NB4 (cell line): ENCODE data around the gene DCLRE1A.

Experiments
- DNase-seq: peaks from one replicate; pipeline ENCODE4 v3.0.0; 2010; ENCODE audit warnings: low read depth
- H3K4me3 ChIP-seq: one replicate; pipeline ENCODE4 v1.5.1; 2011; ENCODE audit warnings: mild to moderate bottlenecking, low read depth, low read length, moderate library complexity
- MYC ChIP-seq: IDR thresholded peaks from 2 replicates; pipeline ENCODE4 v1.6.1; 2011; ENCODE audit warnings: low read depth, low read length
- POLR2A ChIP-seq: IDR thresholded peaks from 2 replicates; pipeline ENCODE4 v1.6.1; 2011; ENCODE audit warnings: mild to moderate bottlenecking; ENCODE audit not compliant: insufficient read length; ENCODE audit errors: extremely low read depth
- TF ChIP-seq, protein P1 (sequence below): IDR thresholded peaks from one replicate; pipeline ENCODE4 v1.5.1; 2012; ENCODE audit warnings: low read depth, low read length
- TF ChIP-seq, protein P2 (sequence below): IDR thresholded peaks from 2 replicates; pipeline ENCODE4 v1.6.1; 2011; ENCODE audit warnings: low read depth, low read length

The DCLRE1A gene

DNA sequence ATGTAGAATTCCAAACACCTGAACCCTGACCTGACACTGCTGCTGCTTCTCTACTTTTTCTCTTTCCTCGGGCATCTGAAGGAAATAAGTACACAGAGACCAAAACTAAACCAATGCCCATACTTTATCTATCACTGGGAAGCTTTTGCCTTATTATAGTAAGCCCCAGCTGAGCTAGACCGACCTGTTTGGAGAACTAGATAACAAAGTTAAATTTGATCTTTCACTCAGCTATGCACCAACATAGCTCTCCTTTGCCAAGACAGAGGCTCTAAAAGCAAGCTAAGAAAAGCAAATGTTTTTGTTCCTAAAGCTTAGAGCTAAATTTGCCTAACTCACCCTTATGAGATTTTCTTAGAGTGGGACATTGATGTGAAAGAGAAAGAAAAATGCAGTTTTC is 39.7 kb upstream of the DCLRE1A start:
- H3K4me3 ChIP-seq, result no peak overlapping the region
- TF ChIP-seq, protein P1, sequence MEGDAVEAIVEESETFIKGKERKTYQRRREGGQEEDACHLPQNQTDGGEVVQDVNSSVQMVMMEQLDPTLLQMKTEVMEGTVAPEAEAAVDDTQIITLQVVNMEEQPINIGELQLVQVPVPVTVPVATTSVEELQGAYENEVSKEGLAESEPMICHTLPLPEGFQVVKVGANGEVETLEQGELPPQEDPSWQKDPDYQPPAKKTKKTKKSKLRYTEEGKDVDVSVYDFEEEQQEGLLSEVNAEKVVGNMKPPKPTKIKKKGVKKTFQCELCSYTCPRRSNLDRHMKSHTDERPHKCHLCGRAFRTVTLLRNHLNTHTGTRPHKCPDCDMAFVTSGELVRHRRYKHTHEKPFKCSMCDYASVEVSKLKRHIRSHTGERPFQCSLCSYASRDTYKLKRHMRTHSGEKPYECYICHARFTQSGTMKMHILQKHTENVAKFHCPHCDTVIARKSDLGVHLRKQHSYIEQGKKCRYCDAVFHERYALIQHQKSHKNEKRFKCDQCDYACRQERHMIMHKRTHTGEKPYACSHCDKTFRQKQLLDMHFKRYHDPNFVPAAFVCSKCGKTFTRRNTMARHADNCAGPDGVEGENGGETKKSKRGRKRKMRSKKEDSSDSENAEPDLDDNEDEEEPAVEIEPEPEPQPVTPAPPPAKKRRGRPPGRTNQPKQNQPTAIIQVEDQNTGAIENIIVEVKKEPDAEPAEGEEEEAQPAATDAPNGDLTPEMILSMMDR, result no peak
- TF ChIP-seq MYC, result no peak
- TF ChIP-seq, protein P2, sequence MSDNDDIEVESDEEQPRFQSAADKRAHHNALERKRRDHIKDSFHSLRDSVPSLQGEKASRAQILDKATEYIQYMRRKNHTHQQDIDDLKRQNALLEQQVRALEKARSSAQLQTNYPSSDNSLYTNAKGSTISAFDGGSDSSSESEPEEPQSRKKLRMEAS, result no peak
- TF ChIP-seq POLR2A, result no peak
- DNase-seq, result no peak

DNA sequence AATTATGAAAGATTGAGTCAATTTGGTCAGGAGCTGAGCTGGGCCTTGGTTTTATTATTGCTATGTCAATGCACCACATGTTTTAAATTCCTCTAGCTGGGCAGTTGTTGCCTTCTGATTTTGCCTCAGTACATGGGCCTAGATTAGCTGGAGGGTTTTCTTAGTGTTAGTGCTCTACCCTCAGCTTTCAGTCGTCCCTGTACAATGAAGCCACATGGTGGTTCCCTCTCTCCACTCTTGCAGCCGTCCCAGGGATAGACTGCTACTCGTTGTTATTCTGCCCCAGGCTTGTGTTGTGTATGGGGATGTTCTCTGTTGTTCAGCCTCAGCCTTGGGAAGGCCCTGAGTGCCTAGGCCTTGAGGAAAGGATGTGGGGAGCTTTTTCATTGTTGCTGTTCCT is 37.6 kb upstream of the DCLRE1A start:
- no peak overlapping the region for H3K4me3 ChIP-seq
- peak; percentile 15 for DNase-seq
- TF ChIP-seq, protein P2, result no peak
- no peak for TF ChIP-seq POLR2A
- TF ChIP-seq, protein P1, result no peak
- TF ChIP-seq MYC, result no peak

DNA sequence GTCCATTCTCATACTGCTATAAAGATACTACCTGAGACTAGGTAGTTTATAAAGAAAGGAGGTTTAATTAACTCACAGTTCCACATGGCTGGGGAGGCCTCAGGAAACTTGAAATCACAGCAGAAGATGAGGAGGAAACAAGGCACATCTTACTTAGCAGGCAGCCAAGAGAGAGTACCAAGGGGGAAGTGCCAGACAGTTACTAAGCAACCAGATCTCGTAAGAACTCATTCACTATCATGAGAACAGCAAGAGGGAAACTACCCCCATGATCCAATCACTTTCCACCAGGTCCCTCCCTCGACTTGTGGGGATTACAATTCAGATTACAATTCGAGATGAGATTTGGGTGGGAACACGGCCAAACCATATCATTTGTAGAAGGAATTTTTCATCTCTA is 36.9 kb upstream of the DCLRE1A start:
- DNase-seq, result peak; percentile 22
- TF ChIP-seq, protein P1, result no peak
- no peak overlapping the region for H3K4me3 ChIP-seq

DNA sequence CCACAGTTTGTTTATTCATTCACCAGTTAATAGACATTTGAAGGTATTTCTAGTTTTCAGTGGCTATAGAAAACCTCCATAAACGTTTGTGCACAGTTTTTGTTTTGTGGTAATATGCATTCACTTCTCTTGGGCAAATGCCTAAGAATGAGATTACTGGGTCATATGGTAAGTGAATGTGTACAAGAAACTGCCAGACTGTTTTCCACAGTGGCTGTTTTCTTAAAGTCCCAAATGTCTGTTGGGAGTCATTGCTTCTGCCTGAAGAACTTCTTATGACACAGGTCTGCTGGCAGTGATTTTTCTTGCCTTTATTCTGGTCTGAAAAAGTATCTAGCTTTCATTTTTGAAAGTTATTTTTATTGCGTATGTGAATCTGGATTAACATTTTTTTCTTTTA is 36.0 kb upstream of the DCLRE1A start:
- DNase-seq, result no peak
- TF ChIP-seq, protein P2, result no peak
- TF ChIP-seq MYC (no peak), POLR2A (no peak)
- TF ChIP-seq, protein P1, result no peak
- H3K4me3 ChIP-seq, result no peak overlapping the region

DNA sequence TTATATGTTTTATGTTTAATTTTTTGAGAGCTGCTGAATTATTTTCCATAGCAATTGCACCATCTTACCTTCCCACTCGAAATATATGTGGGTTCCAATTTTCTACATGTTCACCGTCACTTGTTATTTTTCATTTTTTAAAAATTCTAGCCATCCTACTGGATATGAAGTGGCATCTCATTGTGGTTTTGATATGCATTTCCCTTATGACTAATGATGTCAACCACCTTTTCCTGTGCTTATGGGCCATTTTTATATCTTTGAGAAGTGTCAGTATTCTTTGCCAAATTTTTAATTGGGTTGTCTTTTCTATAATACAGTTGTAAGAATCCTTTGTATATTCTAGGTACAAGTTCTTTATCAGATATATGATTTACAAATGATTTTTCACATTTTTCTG is 28.4 kb upstream of the DCLRE1A start:
- no peak for DNase-seq
- TF ChIP-seq, protein P2, result no peak
- TF ChIP-seq POLR2A, result no peak
- TF ChIP-seq MYC, result no peak
- TF ChIP-seq, protein P1, result no peak
- H3K4me3 ChIP-seq, result no peak overlapping the region

DNA sequence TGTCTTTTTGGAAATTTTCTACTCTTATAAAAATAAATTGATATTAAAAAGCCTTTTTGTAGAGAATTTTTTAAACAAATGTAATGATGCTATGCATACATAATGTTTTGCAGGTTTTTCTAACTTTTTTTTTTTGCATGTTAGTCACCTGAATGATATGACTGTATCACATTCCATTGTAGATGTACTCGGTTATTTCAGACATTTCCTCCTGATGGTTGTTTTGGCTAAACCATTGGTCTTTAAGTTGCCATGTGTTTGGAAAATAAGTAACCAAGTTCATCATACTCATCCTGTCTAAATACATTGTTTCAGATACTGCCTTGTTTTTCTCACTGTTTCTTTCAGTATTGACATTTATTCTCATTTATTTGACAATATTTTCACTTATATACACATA is 26.4 kb upstream of the DCLRE1A start:
- DNase-seq, result no peak
- TF ChIP-seq, protein P1, result no peak
- TF ChIP-seq POLR2A (no peak), MYC (no peak)
- TF ChIP-seq, protein P2, result no peak
- H3K4me3 ChIP-seq, result no peak overlapping the region
